NCI-H1092 treated with DMSO at 0.1 percent for 48 hours (cell line): ENCODE results near the gene GUK1.

Experiments used
- DNase-seq: peaks from one replicate; lab custom pipeline; 2025; lab: John Stamatoyannopoulos, UW

The GUK1 gene

GRCh38 chr1:228139931-228140723, at the start of gene GUK1:
GUK1 (plus strand) TSS chr1:228140279; CDS start chr1:228140303, 24 bp downstream.
- DNase-seq: peak; percentile 99

- DNase-seq: no peak
Measured at GRCh38 chr1:228090613-228091081, 49.4 kb upstream of the GUK1 start.

GRCh38 chr1:228091084-228091483, 49.0 kb upstream of the GUK1 start:
- DNase-seq: no peak

GRCh38 chr1:228092342-228093049, 47.6 kb upstream of the GUK1 start:
- DNase-seq: no peak

- no peak for DNase-seq
Measured at GRCh38 chr1:228093050-228093906, 46.8 kb upstream of the GUK1 start.

GRCh38 chr1:228094432-228095016, 45.6 kb upstream of the GUK1 start:
- no peak for DNase-seq

- DNase-seq: no peak
Measured at GRCh38 chr1:228095161-228095560, 44.9 kb upstream of the GUK1 start.

GRCh38 chr1:228095938-228096337, 44.1 kb upstream of the GUK1 start:
- DNase-seq: no peak

GRCh38 chr1:228096416-228097332, 43.4 kb upstream of the GUK1 start:
- no peak for DNase-seq

GRCh38 chr1:228097333-228098081, 42.6 kb upstream of the GUK1 start:
- no peak for DNase-seq

GRCh38 chr1:228098323-228098931, 41.7 kb upstream of the GUK1 start:
- no peak for DNase-seq

- no peak for DNase-seq
Measured at GRCh38 chr1:228099331-228099732, 40.7 kb upstream of the GUK1 start.

GRCh38 chr1:228100822-228101613, 39.1 kb upstream of the GUK1 start:
- no peak for DNase-seq

GRCh38 chr1:228101614-228101993, 38.5 kb upstream of the GUK1 start:
- DNase-seq: no peak

- peak; percentile 53 for DNase-seq
Measured at GRCh38 chr1:228101994-228102790, 37.9 kb upstream of the GUK1 start.

- peak; percentile 96 for DNase-seq
Measured at GRCh38 chr1:228102791-228103620, 37.1 kb upstream of the GUK1 start, which contains the start of gene C1orf35. C1orf35 (minus strand) TSS chr1:228103325; CDS start chr1:228103227, 98 bp downstream.
